ENCODE results near the gene OSBPL10.

OSBPL10 gene

GRCh38 chr3:31772758-31773473 lies 208.1 kb downstream of the OSBPL10 start:
- Histone ChIP-seq H3K4me3 (ENCODE audit: low read depth, low read length) (no peak overlapping the region), H3K4me1 (no peaks in the 10 kb centered on the region), H3K36me3 (ENCODE audit: control insufficient read depth, insufficient read depth, low read length) (no peaks in the 10 kb centered on the region), H2AFZ (no peak overlapping the region), H3K27ac (no peak overlapping the region), H3K4me2 (ENCODE audit: low read length) (no peak overlapping the region), H3K79me2 (no peaks in the 10 kb centered on the region), H3K9me3 (ENCODE audit: control insufficient read depth, low read length) (no peaks in the 10 kb centered on the region), H3K9ac (no peak overlapping the region), H3K27me3 (ENCODE audit: control insufficient read depth, insufficient read depth, low read length) (no peaks in the 10 kb centered on the region)
- TF ChIP-seq CTCF (IDR thresholded peaks at IDR 0.05) = no peak

GRCh38 chr3:31772272-31772671 lies 208.8 kb downstream of the OSBPL10 start:
- Histone ChIP-seq H3K4me1 (no peaks in the 10 kb centered on the region), H3K9me3 (ENCODE audit: control insufficient read depth, low read length) (no peaks in the 10 kb centered on the region), H3K36me3 (ENCODE audit: control insufficient read depth, insufficient read depth, low read length) (no peaks in the 10 kb centered on the region), H2AFZ (no peak overlapping the region), H3K4me3 (ENCODE audit: low read depth, low read length) (no peak overlapping the region), H3K9ac (no peak overlapping the region), H3K4me2 (ENCODE audit: low read length) (no peak overlapping the region), H3K27me3 (ENCODE audit: control insufficient read depth, insufficient read depth, low read length) (no peaks in the 10 kb centered on the region), H3K79me2 (no peaks in the 10 kb centered on the region), H3K27ac (no peak overlapping the region)
- TF ChIP-seq CTCF (IDR thresholded peaks at IDR 0.05) = no peak

- H3K9me3 ChIP-seq (ENCODE audit: control insufficient read depth, low read length) = no peaks in the 10 kb centered on the region
- H3K79me2 ChIP-seq = no peaks in the 10 kb centered on the region
- H3K4me2 ChIP-seq (ENCODE audit: low read length) = no peak overlapping the region
- no peaks in the 10 kb centered on the region for H3K27me3 ChIP-seq (ENCODE audit: control insufficient read depth, insufficient read depth, low read length)
- H2AFZ ChIP-seq = no peak overlapping the region
- H3K4me3 ChIP-seq (ENCODE audit: low read depth, low read length) = no peak overlapping the region
- no peak for TF ChIP-seq CTCF (IDR thresholded peaks at IDR 0.05)
- no peaks in the 10 kb centered on the region for H3K36me3 ChIP-seq (ENCODE audit: control insufficient read depth, insufficient read depth, low read length)
- H3K9ac ChIP-seq = no peak overlapping the region
- H3K27ac ChIP-seq = no peak overlapping the region
- no peaks in the 10 kb centered on the region for H3K4me1 ChIP-seq
Observed at GRCh38 chr3:31770822-31771326, 210.2 kb downstream of the OSBPL10 start.

- TF ChIP-seq CTCF (IDR thresholded peaks at IDR 0.05) = peak; percentile 70
- Histone ChIP-seq H3K27me3 (ENCODE audit: control insufficient read depth, insufficient read depth, low read length) (no peaks in the 10 kb centered on the region), H3K27ac (no peak overlapping the region), H3K4me2 (ENCODE audit: low read length) (no peak overlapping the region), H3K79me2 (no peaks in the 10 kb centered on the region), H2AFZ (peak overlapping the region; percentile 54), H3K9me3 (ENCODE audit: control insufficient read depth, low read length) (no peaks in the 10 kb centered on the region), H3K36me3 (ENCODE audit: control insufficient read depth, insufficient read depth, low read length) (no peaks in the 10 kb centered on the region), H3K9ac (no peak overlapping the region), H3K4me1 (peaks cover 2% of the 10 kb centered on the region), H3K4me3 (ENCODE audit: low read depth, low read length) (no peak overlapping the region)
Observed at GRCh38 chr3:31768479-31769125, 212.5 kb downstream of the OSBPL10 start.

Measured in parathyroid adenoma (tissue), 2 donors.